Immature natural killer cell (primary cell): Measurements from ENCODE around the gene RAB3C. TPM values are rescaled to one million over a fixed set of nuclear protein-coding genes. Genes with fewer than 3 reads are reported as not detected.
"Not testable (repeated sequence)": the region's sequence is repeated elsewhere in the genome, so short reads cannot be mapped to it uniquely, and the experiment has no call there.

ENCODE experiments used
- DNase-seq, 3 donors: peaks; one replicate each; pipeline ENCODE4 v3.0.0; 2022; ENCODE audit warnings: mixed read lengths in 1 of 3
- H3K27ac Mint-ChIP-seq, 6 donors: one replicate each; pipeline ENCODE4 v1.8.0; 2020; ENCODE audit warnings: mixed read lengths in 6 of 6, mild to moderate bottlenecking in 5 of 6, inconsistent platforms in 4 of 6, moderate library complexity in 3 of 6
- H3K27me3 Mint-ChIP-seq, 3 donors: one replicate each; pipeline ENCODE4 v1.8.0; 2020 to 2021; ENCODE audit warnings: low read depth in 3 of 3, mild to moderate bottlenecking in 3 of 3, mixed read lengths in 3 of 3, moderate library complexity in 3 of 3, inconsistent platforms in 1 of 3
- H3K36me3 Mint-ChIP-seq, 3 donors: one replicate each; pipeline ENCODE4 v1.8.0; 2020; ENCODE audit warnings: mixed read lengths in 3 of 3, inconsistent platforms in 2 of 3, mild to moderate bottlenecking in 2 of 3
- H3K4me1 Mint-ChIP-seq, 2 donors: one replicate each; pipeline ENCODE4 v1.8.0; 2020; ENCODE audit warnings: inconsistent platforms in 2 of 2, mild to moderate bottlenecking in 2 of 2, mixed read lengths in 2 of 2, moderate library complexity in 1 of 2
- H3K4me3 Mint-ChIP-seq, 5 donors: one replicate each; pipeline ENCODE4 v1.8.0; 2020; ENCODE audit warnings: mild to moderate bottlenecking in 5 of 5, mixed read lengths in 5 of 5, inconsistent platforms in 3 of 5, moderate library complexity in 3 of 5
- H3K9me3 Mint-ChIP-seq, 6 donors: one replicate each; pipeline ENCODE4 v1.8.0; 2020; ENCODE audit warnings: mild to moderate bottlenecking in 6 of 6, mixed read lengths in 6 of 6, inconsistent platforms in 4 of 6, moderate library complexity in 3 of 6
- polyA plus RNA-seq, 3 donors: library from polyadenylated mRNA; unstranded; fragments of 300-500 nt; fragmentation: Illumina TruSeq; gene quantifications; one replicate each; pipeline ENCODE4 v1.2.3, GENCODE V29; 2021

Gene RAB3C
- polyA plus RNA-seq, 3 donors from 2014 or later: not detected

- peaks cover 0 to 5% (median 0%) of the 10 kb centered on the region in 6 donors for H3K9me3 Mint-ChIP-seq
- DNase-seq: no peak
- H3K4me1 Mint-ChIP-seq: no peaks in the 10 kb centered on the region
- no peak overlapping the region for H3K4me3 Mint-ChIP-seq
- peaks cover 0 to 4% (median 0%) of the 10 kb centered on the region in 3 donors for H3K36me3 Mint-ChIP-seq
- peaks cover 0 to 2% (median 2%) of the 10 kb centered on the region in 3 donors for H3K27me3 Mint-ChIP-seq
- H3K27ac Mint-ChIP-seq: no peak overlapping the region
Measured at GRCh38 chr5:58706736-58707135, 123.9 kb downstream of the RAB3C start.

GRCh38 chr5:58708456-58708855, 125.6 kb downstream of the RAB3C start:
- Mint-ChIP-seq H3K27me3 (peaks cover 0 to 2% (median 2%) of the 10 kb centered on the region in 3 donors), H3K27ac (no peak overlapping the region), H3K4me3 (no peak overlapping the region), H3K4me1 (no peaks in the 10 kb centered on the region), H3K9me3 (no peaks in the 10 kb centered on the region), H3K36me3 (no peaks in the 10 kb centered on the region)
- no peak for DNase-seq

GRCh38 chr5:58710425-58710824, 127.5 kb downstream of the RAB3C start:
- H3K27ac Mint-ChIP-seq, H3K9me3 Mint-ChIP-seq, H3K4me3 Mint-ChIP-seq, H3K4me1 Mint-ChIP-seq, H3K36me3 Mint-ChIP-seq, DNase-seq, H3K27me3 Mint-ChIP-seq: not testable (repeated sequence)

GRCh38 chr5:58710871-58711270, 128.0 kb downstream of the RAB3C start:
- Mint-ChIP-seq H3K27ac (no peak overlapping the region), H3K4me1 (no peaks in the 10 kb centered on the region), H3K4me3 (no peak overlapping the region), H3K36me3 (no peaks in the 10 kb centered on the region), H3K27me3 (peaks cover 0 to 2% (median 2%) of the 10 kb centered on the region in 3 donors), H3K9me3 (peaks cover 0 to 6% (median under 1%) of the 10 kb centered on the region in 6 donors)
- no peak for DNase-seq

DNA sequence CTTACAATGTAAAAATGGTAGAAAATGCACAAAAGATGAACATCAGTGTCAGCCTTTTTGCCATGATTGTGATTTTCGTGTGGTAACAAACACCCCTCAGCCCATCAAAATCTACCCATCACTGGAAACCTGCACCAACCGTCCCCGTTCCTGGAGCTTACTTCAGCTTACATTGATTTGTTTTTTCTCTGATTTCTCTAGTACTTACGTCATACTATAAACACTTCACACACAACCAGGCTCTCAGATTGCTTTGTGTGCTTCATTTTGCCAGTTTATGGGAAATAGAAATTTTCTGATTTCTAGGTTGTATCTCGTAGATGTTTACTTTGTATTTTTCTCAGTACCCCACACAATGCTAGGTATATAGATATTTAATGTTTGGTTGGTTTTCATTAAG, 129.1 kb downstream of the RAB3C start:
- DNase-seq: no peak
- no peak overlapping the region for H3K4me3 Mint-ChIP-seq
- H3K9me3 Mint-ChIP-seq: peaks cover 0 to 6% (median under 1%) of the 10 kb centered on the region in 6 donors
- H3K4me1 Mint-ChIP-seq: no peaks in the 10 kb centered on the region
- H3K36me3 Mint-ChIP-seq: no peaks in the 10 kb centered on the region
- H3K27me3 Mint-ChIP-seq: peaks cover 0 to 2% (median 2%) of the 10 kb centered on the region in 3 donors
- no peak overlapping the region for H3K27ac Mint-ChIP-seq

GRCh38 chr5:58714046-58714445, 131.2 kb downstream of the RAB3C start:
- Mint-ChIP-seq H3K27ac (no peak overlapping the region), H3K36me3 (no peaks in the 10 kb centered on the region)

GRCh38 chr5:58715997-58716656, 133.3 kb downstream of the RAB3C start:
- Mint-ChIP-seq H3K27me3 (peaks cover 0 to 5% (median 2%) of the 10 kb centered on the region in 3 donors), H3K36me3 (no peaks in the 10 kb centered on the region), H3K27ac (no peak overlapping the region), H3K9me3 (peaks cover 0 to 11% (median 2%) of the 10 kb centered on the region in 6 donors), H3K4me1 (no peaks in the 10 kb centered on the region), H3K4me3 (no peak overlapping the region)
- DNase-seq: no peak

More at GRCh38 chr5:58714046-58714445, 131.2 kb downstream of the RAB3C start:
- Mint-ChIP-seq H3K27me3 (peaks cover 1 to 4% (median 2%) of the 10 kb centered on the region in 3 donors), H3K4me3 (no peak overlapping the region), H3K9me3 (peaks cover 0 to 11% (median 1%) of the 10 kb centered on the region in 6 donors), H3K4me1 (no peaks in the 10 kb centered on the region)
- DNase-seq: no peak

DNA sequence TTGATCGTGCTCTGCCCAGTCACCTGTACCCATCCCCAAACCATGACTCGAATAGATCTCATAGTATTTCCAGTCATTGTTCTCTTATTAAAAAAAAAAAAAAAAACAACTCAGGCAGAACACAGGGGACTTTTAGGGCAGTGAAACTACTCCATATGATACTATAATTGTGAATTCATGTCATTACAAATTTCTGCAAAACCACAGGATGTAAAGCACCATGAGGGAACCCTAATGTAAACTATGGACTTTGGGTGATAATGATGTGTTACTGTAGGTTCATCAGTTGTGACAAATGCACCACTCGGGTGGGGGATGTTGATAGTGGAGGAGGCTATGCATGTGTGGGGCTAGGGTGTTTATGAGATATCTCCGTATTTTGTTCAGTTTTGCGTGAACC, 133.8 kb downstream of the RAB3C start:
- DNase-seq: no peak
- H3K4me1 Mint-ChIP-seq: no peaks in the 10 kb centered on the region
- no peak overlapping the region for H3K4me3 Mint-ChIP-seq
- no peak overlapping the region for H3K27ac Mint-ChIP-seq
- H3K27me3 Mint-ChIP-seq: peaks cover 1 to 7% (median 2%) of the 10 kb centered on the region in 3 donors
- H3K36me3 Mint-ChIP-seq: no peaks in the 10 kb centered on the region
- H3K9me3 Mint-ChIP-seq: peaks cover 0 to 12% (median 2%) of the 10 kb centered on the region in 6 donors

GRCh38 chr5:58717303-58718007, 134.6 kb downstream of the RAB3C start:
- H3K9me3 Mint-ChIP-seq: peaks cover 0 to 16% (median 4%) of the 10 kb centered on the region in 6 donors
- H3K36me3 Mint-ChIP-seq: no peaks in the 10 kb centered on the region
- H3K4me1 Mint-ChIP-seq: no peaks in the 10 kb centered on the region
- H3K27ac Mint-ChIP-seq: no peak overlapping the region
- DNase-seq: no peak
- H3K27me3 Mint-ChIP-seq: peaks cover 2 to 10% (median 3%) of the 10 kb centered on the region in 3 donors
- no peak overlapping the region for H3K4me3 Mint-ChIP-seq

DNA sequence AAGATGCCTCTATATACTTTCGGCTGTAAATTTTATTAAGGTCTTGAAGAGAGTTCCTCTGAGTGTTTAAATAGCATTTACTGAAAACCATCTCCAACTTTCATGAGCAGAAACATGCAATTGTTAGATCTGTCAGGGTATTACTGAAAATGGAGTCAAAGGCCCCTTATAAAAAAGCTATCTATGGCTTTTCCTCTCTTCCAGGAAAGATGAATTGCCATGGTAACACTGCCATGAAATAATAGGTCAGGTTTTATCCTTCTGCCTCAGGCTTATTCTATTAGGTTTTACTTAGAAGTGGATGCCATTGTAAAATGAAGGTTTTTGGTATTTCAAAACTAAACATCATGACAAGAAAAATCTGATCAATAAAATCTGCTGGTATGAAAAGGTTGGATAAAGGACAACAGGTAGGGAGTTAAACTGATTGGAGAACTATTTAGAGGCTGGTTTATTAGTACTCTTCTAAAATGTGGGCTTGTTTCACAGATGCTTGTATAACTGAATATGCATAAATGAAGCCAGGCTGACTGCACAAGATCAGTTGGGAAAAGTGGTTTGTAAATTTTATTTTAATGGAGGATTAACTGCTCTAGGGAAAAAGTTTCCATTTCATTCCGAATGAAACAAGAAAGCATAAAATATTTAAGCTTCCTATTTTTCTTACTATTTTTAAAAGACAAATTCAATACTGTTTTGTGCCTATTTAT, 135.5 kb downstream of the RAB3C start:
- DNase-seq: no peak
- no peaks in the 10 kb centered on the region for H3K36me3 Mint-ChIP-seq
- H3K27me3 Mint-ChIP-seq: peaks cover 2 to 10% (median 4%) of the 10 kb centered on the region in 3 donors
- H3K4me3 Mint-ChIP-seq: no peak overlapping the region
- H3K4me1 Mint-ChIP-seq: no peaks in the 10 kb centered on the region
- H3K9me3 Mint-ChIP-seq: peaks cover 0 to 16% (median 4%) of the 10 kb centered on the region in 6 donors
- no peak overlapping the region for H3K27ac Mint-ChIP-seq

- Mint-ChIP-seq H3K27ac (no peak overlapping the region), H3K36me3 (no peaks in the 10 kb centered on the region), H3K27me3 (peaks cover 2 to 10% (median 6%) of the 10 kb centered on the region in 3 donors)
Measured at GRCh38 chr5:58722160-58722559, 139.3 kb downstream of the RAB3C start.

DNA sequence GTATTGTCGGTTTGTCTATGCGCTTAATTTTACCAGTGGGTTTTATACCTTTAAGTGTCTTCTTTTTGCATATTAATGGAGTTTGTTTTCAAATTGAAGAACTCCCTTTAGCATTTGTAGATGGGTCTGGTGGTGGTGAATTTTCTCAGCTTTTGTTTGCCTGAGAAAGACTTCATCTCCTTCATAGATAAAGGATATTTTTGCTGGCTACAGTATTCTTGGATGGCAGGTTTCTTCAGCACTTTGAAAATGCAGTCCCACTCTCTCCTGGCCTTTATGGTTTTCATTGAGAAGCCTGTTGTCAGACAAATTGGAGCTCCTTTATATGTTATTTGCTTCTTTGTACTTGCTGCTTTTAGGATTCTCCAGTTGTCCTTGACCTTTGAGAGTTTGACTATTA, 142.1 kb downstream of the RAB3C start:
- Mint-ChIP-seq H3K36me3 (no peaks in the 10 kb centered on the region), H3K4me1 (no peaks in the 10 kb centered on the region), H3K9me3 (peaks cover 0 to 8% (median 4%) of the 10 kb centered on the region in 6 donors), H3K27me3 (peaks cover 2 to 11% (median 6%) of the 10 kb centered on the region in 3 donors), H3K27ac (no peak overlapping the region), H3K4me3 (no peak overlapping the region)
- no peak for DNase-seq

More at GRCh38 chr5:58722160-58722559, 139.3 kb downstream of the RAB3C start:
- Mint-ChIP-seq H3K4me1 (no peaks in the 10 kb centered on the region), H3K9me3 (peaks cover 0 to 9% (median 4%) of the 10 kb centered on the region in 6 donors), H3K4me3 (no peak overlapping the region)
- DNase-seq: no peak

GRCh38 chr5:58731641-58732040, 148.8 kb downstream of the RAB3C start:
- Mint-ChIP-seq H3K9me3 (peaks cover 0 to 3% (median 0%) of the 10 kb centered on the region in 6 donors), H3K27me3 (peaks cover 2 to 8% (median 3%) of the 10 kb centered on the region in 3 donors), H3K36me3 (no peaks in the 10 kb centered on the region), H3K27ac (no peak overlapping the region), H3K4me1 (no peaks in the 10 kb centered on the region), H3K4me3 (no peak overlapping the region)
- no peak for DNase-seq

DNA sequence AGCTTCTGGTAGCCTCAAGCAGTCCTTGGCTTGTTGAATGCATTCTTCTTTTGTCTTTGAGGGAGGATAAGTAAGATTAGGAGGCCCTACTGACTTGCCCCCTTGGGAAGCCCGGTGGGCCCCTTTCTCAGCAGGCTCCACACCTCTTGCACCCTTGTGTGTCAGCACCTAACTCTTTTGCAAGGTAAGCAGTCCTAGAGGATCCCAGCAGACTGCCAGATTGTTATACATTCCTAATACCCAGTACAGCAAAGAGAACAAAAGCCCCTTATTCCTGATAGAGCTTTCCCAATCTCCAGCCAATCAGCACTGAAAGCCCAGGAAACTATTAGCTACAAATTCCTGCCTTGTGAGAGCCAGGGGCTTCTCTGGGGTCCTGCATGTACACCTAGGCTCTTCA, 152.8 kb downstream of the RAB3C start:
- H3K27ac Mint-ChIP-seq: no peak overlapping the region
- no peaks in the 10 kb centered on the region for H3K9me3 Mint-ChIP-seq
- no peaks in the 10 kb centered on the region for H3K36me3 Mint-ChIP-seq
- DNase-seq: no peak
- no peaks in the 10 kb centered on the region for H3K4me1 Mint-ChIP-seq
- H3K4me3 Mint-ChIP-seq: no peak overlapping the region
- H3K27me3 Mint-ChIP-seq: peaks cover 1 to 3% (median 3%) of the 10 kb centered on the region in 3 donors
